Measurements from ENCODE around the gene GRIA3.

Gene GRIA3

GRCh38 chrX:123175366-123176122, 8.5 kb upstream of the GRIA3 start:
- DNase-seq: no peak
- TF ChIP-seq GATA1 (IDR thresholded peaks at IDR 0.05; ENCODE audit: low read depth, low read length): no peak
- no peak for TF ChIP-seq POLR2A (IDR thresholded peaks at IDR 0.05; ENCODE audit: low read length)

DNA sequence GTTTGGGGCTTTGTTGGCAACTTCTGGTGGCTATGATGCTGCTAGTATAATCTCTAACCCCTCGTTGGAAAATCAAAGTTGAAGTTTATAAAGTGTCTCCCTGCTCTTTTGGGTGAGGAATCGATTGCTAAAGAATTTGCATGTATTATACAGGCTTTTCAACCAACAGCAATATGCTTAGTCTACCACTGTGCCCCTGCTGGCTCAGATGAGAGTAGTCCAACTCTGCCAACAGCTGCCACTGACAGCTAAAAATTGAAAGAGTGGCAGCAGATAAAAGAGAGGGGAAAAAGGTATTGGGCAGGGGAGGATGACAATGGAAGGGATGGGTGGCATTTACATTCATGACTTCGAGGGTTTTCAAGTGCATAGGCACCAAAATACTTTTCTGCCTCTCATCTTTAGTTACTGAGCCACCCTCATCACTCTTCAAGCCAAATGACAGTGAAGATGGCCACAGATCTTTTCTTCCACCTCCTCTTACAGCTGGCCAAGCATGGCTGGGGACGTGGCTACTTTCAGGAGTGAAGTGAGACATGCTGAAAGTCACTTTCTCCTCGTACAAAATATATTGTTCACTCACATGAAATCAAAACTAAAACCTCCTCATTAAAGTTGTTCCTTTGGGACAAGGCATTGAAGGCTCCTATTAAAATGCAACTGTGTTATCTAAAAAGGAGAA, 2.7 kb upstream of the GRIA3 start:
- DNase-seq: no peak
- no peak for TF ChIP-seq POLR2A (IDR thresholded peaks at IDR 0.05; ENCODE audit: low read length)
- TF ChIP-seq GATA1 (IDR thresholded peaks at IDR 0.05; ENCODE audit: low read depth, low read length): no peak

- TF ChIP-seq POLR2A (IDR thresholded peaks at IDR 0.05; ENCODE audit: low read length): no peak
- TF ChIP-seq GATA1 (IDR thresholded peaks at IDR 0.05; ENCODE audit: low read depth, low read length): no peak
- DNase-seq: no peak
Measured at GRCh38 chrX:123184866-123185276, 793 bp downstream of the GRIA3 start.

GRCh38 chrX:123185721-123186120, 1.6 kb downstream of the GRIA3 start:
- no peak for DNase-seq
- TF ChIP-seq POLR2A (IDR thresholded peaks at IDR 0.05; ENCODE audit: low read length) (no peak), GATA1 (IDR thresholded peaks at IDR 0.05; ENCODE audit: low read depth, low read length) (no peak)

DNA sequence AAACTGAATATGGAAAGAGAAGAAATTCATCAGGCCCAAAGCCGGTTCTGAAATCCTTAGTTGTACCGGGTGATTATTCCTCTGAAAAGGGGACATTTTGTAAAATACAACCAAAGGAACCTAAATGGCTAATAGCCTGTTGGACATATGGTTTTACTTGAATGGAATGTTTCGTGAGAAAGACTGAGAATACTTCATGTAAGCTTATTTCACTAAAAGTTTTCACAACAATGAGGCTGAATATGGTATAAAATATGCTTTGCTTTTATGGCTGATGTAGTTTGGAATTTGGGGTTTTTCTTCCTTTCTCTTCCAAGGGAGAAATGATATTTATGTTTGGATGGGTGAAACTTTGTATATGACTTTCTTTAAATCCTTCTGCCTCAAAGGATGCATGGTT, 2.7 kb downstream of the GRIA3 start:
- TF ChIP-seq POLR2A (IDR thresholded peaks at IDR 0.05; ENCODE audit: low read length) (no peak), GATA1 (IDR thresholded peaks at IDR 0.05; ENCODE audit: low read depth, low read length) (no peak)
- DNase-seq: no peak

GRCh38 chrX:123188081-123188480, 4.0 kb downstream of the GRIA3 start:
- TF ChIP-seq POLR2A (IDR thresholded peaks at IDR 0.05; ENCODE audit: low read length): no peak
- no peak for TF ChIP-seq GATA1 (IDR thresholded peaks at IDR 0.05; ENCODE audit: low read depth, low read length)
- no peak for DNase-seq

GRCh38 chrX:123189338-123189737, 5.3 kb downstream of the GRIA3 start:
- TF ChIP-seq GATA1 (IDR thresholded peaks at IDR 0.05; ENCODE audit: low read depth, low read length): no peak
- no peak for TF ChIP-seq POLR2A (IDR thresholded peaks at IDR 0.05; ENCODE audit: low read length)
- no peak for DNase-seq

- DNase-seq: no peak
- no peak for TF ChIP-seq POLR2A (IDR thresholded peaks at IDR 0.05; ENCODE audit: low read length)
- no peak for TF ChIP-seq GATA1 (IDR thresholded peaks at IDR 0.05; ENCODE audit: low read depth, low read length)
Measured at GRCh38 chrX:123190096-123190495, 6.0 kb downstream of the GRIA3 start.

DNA sequence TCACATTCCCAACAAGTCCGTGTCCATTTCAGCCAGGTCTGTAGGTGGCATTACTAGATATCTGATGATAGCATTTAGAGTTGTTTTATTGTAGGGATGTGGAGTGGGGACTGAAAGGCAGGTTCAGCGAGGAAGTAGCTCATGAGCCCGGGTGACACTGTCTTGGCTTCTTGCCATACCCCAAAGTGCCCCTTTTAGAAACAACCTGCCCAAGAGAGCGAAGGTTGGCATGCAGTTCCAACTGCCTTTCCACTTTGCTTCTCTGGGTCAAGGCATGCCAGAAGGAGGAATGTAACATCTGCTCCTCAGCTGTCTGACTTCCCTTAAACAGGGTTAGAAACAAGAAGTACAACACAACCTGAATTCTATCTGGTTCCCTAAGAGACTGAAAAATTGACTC, 9.0 kb downstream of the GRIA3 start:
- no peak for TF ChIP-seq GATA1 (IDR thresholded peaks at IDR 0.05; ENCODE audit: low read depth, low read length)
- TF ChIP-seq POLR2A (IDR thresholded peaks at IDR 0.05; ENCODE audit: low read length): no peak
- DNase-seq: no peak

GRCh38 chrX:123199338-123199737, 15.3 kb downstream of the GRIA3 start:
- TF ChIP-seq GATA1 (IDR thresholded peaks at IDR 0.05; ENCODE audit: low read depth, low read length) (no peak), POLR2A (IDR thresholded peaks at IDR 0.05; ENCODE audit: low read length) (no peak)
- no peak for DNase-seq

DNA sequence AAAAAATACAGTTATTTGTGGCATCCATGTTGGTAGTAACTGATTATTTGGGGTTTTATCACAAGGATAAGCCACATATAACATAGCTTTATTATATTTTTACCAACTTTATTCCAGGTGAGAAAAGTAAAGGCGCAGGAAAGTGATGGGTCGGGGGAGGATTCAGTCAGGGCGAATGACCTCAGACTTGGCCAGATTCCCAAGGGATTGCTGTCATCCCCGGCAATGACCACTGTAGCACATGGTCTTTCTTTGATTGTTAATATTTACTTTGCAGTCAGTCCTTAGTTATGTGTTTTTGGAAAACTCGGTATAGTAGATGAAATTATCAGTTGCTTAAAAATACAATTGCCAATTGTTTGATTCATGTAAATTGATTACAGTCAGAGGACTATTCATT, 17.6 kb downstream of the GRIA3 start:
- no peak for DNase-seq
- TF ChIP-seq POLR2A (IDR thresholded peaks at IDR 0.05; ENCODE audit: low read length): no peak
- no peak for TF ChIP-seq GATA1 (IDR thresholded peaks at IDR 0.05; ENCODE audit: low read depth, low read length)

DNA sequence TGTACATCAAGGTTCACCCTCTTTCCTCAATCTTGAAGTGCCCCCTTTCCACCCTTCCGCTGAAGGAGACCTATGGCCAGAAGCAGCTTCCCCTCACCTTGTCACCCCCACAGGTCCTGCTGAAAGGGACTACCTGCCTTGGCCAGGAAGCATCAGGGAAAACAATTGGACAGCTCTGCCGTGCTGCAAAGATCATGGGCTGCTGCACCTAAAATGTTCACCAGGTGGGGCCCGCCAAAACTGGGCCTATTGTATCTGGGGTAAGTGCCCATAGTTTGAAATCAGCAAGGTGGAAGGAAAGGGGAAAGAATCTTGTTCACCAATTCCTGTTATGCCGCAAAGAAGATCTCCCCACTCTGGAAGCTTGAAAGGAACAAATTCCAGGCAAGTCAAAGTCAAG, 18.4 kb downstream of the GRIA3 start:
- TF ChIP-seq GATA1 (IDR thresholded peaks at IDR 0.05; ENCODE audit: low read depth, low read length): no peak
- no peak for TF ChIP-seq POLR2A (IDR thresholded peaks at IDR 0.05; ENCODE audit: low read length)
- DNase-seq: no peak

DNA sequence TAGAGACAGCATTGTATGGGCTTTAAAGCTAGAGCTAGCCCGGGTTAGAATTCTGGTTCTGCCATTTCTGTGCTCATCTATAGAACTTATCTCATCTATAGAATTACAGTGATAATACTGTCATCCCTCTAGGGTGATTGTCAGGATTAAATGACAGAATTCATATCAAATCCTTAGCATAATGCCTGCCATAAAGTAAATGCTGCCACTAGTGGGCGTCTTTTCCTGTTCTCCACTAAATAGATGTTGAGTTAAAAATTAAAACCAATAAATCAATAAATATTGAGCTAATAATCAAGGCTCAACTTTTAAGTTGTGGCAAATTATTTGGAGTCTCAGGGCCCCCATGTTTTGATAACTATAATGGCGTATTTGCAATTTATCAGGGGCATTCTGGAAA, 19.7 kb downstream of the GRIA3 start:
- no peak for TF ChIP-seq POLR2A (IDR thresholded peaks at IDR 0.05; ENCODE audit: low read length)
- TF ChIP-seq GATA1 (IDR thresholded peaks at IDR 0.05; ENCODE audit: low read depth, low read length): no peak
- DNase-seq: peak in 1 of 2 experiments; percentile 0

DNA sequence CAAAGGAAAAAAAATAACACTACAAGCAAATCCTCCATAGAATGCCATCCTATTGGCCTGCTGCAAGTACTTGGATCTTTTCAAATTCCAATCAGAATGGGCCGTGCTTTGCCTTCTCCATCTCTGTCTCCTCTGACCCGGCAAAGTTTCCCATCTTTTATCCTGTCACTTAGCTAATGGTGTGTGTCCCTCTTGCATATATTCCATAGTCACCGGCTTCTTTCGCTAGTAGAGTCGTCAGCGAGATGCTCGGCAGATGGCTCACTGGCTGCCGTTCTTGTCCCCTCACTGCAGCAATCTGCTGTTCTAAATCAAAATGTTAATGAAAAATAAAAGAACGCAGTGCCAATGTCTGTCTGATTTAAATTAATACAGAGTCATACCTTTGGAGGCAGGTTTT, 22.1 kb downstream of the GRIA3 start:
- no peak for DNase-seq
- no peak for TF ChIP-seq GATA1 (IDR thresholded peaks at IDR 0.05; ENCODE audit: low read depth, low read length)
- no peak for TF ChIP-seq POLR2A (IDR thresholded peaks at IDR 0.05; ENCODE audit: low read length)

GRCh38 chrX:123210252-123210651, 26.2 kb downstream of the GRIA3 start:
- no peak for DNase-seq
- TF ChIP-seq GATA1 (IDR thresholded peaks at IDR 0.05; ENCODE audit: low read depth, low read length): no peak
- TF ChIP-seq POLR2A (IDR thresholded peaks at IDR 0.05; ENCODE audit: low read length): no peak
